NCI-H128 (cell line): ENCODE data around the gene PDX1.

Experiments
- DNase-seq: peaks from one replicate; lab custom pipeline; 2025; ENCODE audit not compliant: unreplicated experiment; lab: John Stamatoyannopoulos, UW

Gene PDX1

GRCh38 chr13:27919934-27920676 is at the start of gene PDX1:
Gene PDX1 (plus strand): TSS chr13:27920000. CDS start chr13:27920139, 139 bp downstream.
- DNase-seq: no peak

DNA sequence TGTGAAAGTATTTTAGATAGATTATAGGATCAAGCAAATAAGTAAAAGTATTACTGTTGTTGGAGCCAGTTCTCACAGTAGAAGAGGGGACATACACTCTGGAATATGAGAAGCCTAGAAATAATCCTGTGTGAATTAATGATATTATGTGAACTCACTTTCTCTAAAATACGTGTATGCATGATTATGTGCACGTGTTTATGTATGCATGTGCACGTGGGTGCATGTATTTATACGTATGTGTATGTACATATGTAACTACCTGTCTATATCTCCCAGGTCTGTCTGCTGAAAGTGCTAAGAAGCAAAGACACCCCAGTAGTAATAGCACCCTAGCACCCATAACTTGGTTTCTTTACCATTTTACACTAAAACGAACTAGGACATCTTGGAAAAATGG is 41.5 kb upstream of the PDX1 start:
- no peak for DNase-seq

DNA sequence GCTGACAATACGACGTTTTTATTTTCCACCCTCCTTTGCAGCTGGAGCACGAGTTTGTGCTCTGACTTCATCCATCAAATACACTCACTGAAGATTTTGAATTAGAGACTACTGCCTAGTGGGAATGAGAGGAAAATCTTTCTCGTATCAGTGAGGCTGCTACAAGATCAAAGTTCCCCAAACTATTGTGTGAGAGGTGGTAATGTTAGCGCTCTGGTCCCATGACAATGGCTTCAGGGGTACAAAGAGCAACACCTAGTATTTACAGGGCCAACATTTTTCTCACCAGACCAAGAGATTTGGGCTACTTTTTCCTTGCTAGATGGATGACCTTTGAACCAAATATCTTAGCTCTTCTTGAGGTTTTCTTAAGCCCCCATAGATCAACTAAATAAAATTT is 30.3 kb upstream of the PDX1 start:
- no peak for DNase-seq

- no peak for DNase-seq
Measured at GRCh38 chr13:27896726-27897125, 23.1 kb upstream of the PDX1 start.

DNA sequence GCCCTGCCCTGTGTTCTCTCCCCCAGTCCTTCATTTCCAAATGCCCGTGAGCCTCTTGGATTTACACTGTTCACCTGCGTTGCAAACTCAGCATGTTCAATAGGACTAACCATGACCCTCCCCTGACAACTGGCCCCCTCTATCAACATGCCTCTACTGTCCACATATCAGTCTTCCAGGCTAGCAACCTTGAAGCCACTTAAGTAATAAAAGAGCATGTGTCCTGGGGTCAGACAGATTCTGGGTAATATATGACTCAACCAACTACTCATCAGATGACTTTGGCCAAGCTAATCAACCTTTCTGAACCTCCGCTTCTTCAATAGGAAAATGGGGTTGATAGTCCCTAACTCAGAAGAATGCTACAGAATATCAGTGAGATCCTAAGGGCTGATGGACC is 15.1 kb upstream of the PDX1 start:
- DNase-seq: no peak

GRCh38 chr13:27905650-27906049 is 14.2 kb upstream of the PDX1 start:
- DNase-seq: no peak

GRCh38 chr13:27907121-27907787 is 12.5 kb upstream of the PDX1 start:
- DNase-seq: no peak

- DNase-seq: no peak
Measured at GRCh38 chr13:27909378-27909777, 10.4 kb upstream of the PDX1 start.

- no peak for DNase-seq
Measured at GRCh38 chr13:27911521-27911920, 8.3 kb upstream of the PDX1 start.

DNA sequence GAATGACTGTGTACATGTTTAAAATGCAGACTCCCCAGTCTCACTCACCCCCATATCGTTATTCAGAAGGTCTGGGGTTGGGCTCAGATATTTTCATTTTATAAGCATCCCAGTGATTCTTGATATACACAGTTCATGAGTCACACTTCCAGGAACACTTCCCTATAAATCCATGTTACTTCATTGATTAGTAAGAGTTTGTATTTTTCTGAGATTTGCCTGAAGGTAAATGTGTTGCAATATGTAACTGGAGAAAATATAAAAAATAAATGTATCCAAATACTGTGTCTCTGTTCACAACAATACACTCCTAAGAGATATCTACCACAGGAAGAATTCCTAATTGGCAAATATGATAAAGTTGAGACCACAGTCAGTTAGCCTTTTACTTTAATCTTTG is 6.6 kb upstream of the PDX1 start:
- DNase-seq: no peak

- no peak for DNase-seq
Measured at GRCh38 chr13:27915301-27916207, 4.2 kb upstream of the PDX1 start.

GRCh38 chr13:27917121-27917947 is 2.5 kb upstream of the PDX1 start:
- DNase-seq: no peak

DNA sequence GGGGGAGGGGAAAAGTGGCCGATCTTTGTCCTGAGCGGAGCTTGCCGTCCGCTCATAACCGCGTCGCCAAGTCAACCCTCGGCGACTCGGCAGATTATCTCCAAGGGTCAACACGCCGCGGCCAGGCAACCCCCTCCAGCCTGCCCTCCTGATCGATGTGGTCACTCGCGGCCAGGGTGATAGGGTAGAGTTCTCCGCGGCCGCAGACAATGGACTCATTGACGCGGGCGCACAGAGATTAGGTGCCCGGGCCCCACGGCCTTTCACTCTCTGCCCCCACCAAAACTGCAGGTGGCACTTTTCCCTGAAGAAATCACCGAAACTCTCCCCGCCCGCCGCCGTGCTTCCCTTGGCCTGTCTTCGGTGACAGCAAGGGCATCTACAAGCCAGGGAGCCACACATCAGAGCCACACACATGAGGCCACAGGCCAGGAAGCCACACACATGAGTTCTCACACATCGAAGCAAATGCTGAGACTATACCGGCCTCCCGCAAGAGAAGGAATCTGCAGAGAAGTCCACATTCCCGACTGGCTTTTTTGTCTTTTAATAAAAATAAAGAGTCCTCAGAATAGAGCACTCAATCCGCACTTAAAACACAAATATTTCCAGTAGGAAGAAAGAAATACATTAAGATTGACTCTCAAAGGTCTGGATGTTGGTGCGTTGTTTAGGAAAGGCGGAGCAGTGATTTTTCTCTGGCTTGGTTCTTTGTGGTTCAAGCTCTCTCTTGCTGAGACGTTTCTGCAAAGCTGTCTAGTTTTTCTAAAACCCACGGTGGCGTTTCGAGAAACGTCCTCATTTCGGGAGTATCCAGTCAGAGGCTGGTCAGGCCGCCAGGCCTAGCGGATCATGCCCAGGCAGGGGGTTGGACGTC is 1.5 kb upstream of the PDX1 start:
- DNase-seq: no peak

DNA sequence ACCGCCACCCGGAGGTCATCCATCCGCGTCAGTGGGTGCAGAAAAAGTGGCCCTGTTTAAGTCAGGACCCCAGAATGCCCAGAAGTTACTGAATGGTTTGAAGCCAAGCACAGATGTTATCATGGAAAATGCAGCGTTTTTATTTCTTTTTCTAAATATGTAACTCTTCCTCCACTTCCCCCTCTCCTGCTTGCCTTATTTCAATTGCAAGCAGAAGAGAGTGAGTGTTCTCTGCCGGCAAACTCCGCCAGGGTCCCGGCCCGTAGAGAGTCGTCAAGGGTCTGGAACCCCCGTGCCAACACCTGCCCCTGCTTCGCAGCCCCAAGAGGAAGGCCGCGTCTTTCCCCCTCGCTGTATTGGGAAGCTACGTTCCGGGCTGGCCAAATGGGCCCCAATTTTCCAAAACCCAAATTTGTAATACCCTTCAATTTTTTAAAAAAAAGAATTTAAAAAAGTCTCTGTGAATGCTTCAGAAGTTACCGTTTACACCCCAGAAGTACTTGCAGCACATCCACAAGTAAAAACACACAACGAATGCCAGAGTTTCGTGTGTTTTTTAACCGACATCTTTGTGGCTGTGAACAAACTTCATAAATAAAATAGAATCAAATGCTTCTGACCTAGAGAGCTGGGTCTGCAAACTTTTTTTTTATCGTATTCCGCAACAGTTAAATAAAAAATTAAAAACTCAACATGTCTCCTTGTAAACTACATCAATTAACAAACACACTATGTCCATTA is 712 bp upstream of the PDX1 start:
- no peak for DNase-seq

DNA sequence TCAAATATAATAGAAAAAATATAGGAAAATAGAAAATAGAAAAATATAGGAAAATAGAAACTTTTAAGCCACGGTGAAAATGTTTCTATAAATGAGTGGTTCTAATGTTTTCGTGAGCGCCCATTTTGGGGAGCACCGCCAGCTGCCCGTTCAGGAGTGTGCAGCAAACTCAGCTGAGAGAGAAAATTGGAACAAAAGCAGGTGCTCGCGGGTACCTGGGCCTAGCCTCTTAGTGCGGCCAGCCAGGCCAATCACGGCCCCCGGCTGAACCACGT is 204 bp upstream of the PDX1 start:
- DNase-seq: peak; percentile 81

- peak; percentile 28 for DNase-seq
Measured at GRCh38 chr13:27920677-27921420, 1.0 kb downstream of the PDX1 start.

GRCh38 chr13:27921421-27921960 is 1.7 kb downstream of the PDX1 start:
- no peak for DNase-seq
